HFFc6 (cell line): ENCODE measurements around the gene ABI3BP. TPM values are rescaled to one million over a fixed set of nuclear protein-coding genes. Genes with fewer than 3 reads are reported as not detected.
A peak's percentile ranks its signal among the peaks of the same experiment; 100 is the strongest.

Experiments
- DNase-seq: peaks from one replicate; pipeline ENCODE4 v3.0.0-alpha.2; 2018
- H3K27ac Mint-ChIP-seq: 2 replicates; pipeline ENCODE4 v1.8.0; 2020; ENCODE audit warnings: mild to moderate bottlenecking, mixed read lengths
- H3K27me3 Mint-ChIP-seq: 2 replicates; pipeline ENCODE4 v1.8.0; 2021; ENCODE audit warnings: mild to moderate bottlenecking, moderate library complexity, mixed read lengths; ENCODE audit not compliant: insufficient read depth
- H3K36me3 Mint-ChIP-seq: 2 replicates; pipeline ENCODE4 v1.8.0; 2021; ENCODE audit warnings: low read depth, mixed read lengths
- H3K4me1 Mint-ChIP-seq: 2 replicates; pipeline ENCODE4 v1.8.0; 2020; ENCODE audit warnings: low read depth, mixed read lengths
- H3K4me3 Mint-ChIP-seq: 2 replicates; pipeline ENCODE4 v1.8.0; 2020; ENCODE audit warnings: mild to moderate bottlenecking, moderate library complexity, mixed read lengths
- H3K9me3 Mint-ChIP-seq: 2 replicates; pipeline ENCODE4 v1.8.0; 2020; ENCODE audit warnings: mild to moderate bottlenecking, mixed read lengths
- total RNA-seq, 6 experiments: library from RNA; stranded (reverse); fragmentation: NEBNext Ultra II Directional; extraction: Animal tissue kit (Norgen Biotek cat#: 25700); gene quantifications; 2 replicates in 1 of 6; 3 replicates in 5 of 6; pipeline ENCODE4 v1.2.3, GENCODE V29; 2021
- TF ChIP-seq, protein P1 (sequence below): fragments of 200-600 bp; sonication (generic); IDR thresholded peaks from 2 replicates; pipeline ENCODE4 v1.5.0; 2021; ENCODE audit warnings: antibody characterized with exemption, mild to moderate bottlenecking

ABI3BP gene
- total RNA-seq, 6 experiments from 2014 or later, result 12.4 to 27.8 (median 24.6) TPM

- no peaks in the 10 kb centered on the region for H3K9me3 Mint-ChIP-seq
- no peaks in the 10 kb centered on the region for H3K27me3 Mint-ChIP-seq
- no peak for DNase-seq
- no peak overlapping the region for H3K4me3 Mint-ChIP-seq
- H3K27ac Mint-ChIP-seq, result no peak overlapping the region
- H3K36me3 Mint-ChIP-seq, result peaks cover 58% of the 10 kb centered on the region
- H3K4me1 Mint-ChIP-seq, result peaks cover 78% of the 10 kb centered on the region
- TF ChIP-seq, protein P1, sequence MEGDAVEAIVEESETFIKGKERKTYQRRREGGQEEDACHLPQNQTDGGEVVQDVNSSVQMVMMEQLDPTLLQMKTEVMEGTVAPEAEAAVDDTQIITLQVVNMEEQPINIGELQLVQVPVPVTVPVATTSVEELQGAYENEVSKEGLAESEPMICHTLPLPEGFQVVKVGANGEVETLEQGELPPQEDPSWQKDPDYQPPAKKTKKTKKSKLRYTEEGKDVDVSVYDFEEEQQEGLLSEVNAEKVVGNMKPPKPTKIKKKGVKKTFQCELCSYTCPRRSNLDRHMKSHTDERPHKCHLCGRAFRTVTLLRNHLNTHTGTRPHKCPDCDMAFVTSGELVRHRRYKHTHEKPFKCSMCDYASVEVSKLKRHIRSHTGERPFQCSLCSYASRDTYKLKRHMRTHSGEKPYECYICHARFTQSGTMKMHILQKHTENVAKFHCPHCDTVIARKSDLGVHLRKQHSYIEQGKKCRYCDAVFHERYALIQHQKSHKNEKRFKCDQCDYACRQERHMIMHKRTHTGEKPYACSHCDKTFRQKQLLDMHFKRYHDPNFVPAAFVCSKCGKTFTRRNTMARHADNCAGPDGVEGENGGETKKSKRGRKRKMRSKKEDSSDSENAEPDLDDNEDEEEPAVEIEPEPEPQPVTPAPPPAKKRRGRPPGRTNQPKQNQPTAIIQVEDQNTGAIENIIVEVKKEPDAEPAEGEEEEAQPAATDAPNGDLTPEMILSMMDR, result no peak
Measured at GRCh38 chr3:100715176-100715575, 278.0 kb downstream of the ABI3BP start.

GRCh38 chr3:100710261-100710968 is 282.8 kb downstream of the ABI3BP start:
- peak; percentile 70 for DNase-seq
- Mint-ChIP-seq H3K36me3 (peaks cover 41% of the 10 kb centered on the region), H3K27me3 (no peaks in the 10 kb centered on the region), H3K4me3 (peak overlapping the region; percentile 95), H3K27ac (peak overlapping the region; percentile 89), H3K4me1 (peaks cover 62% of the 10 kb centered on the region), H3K9me3 (no peaks in the 10 kb centered on the region; the same call in 1 of the 2 replicates)
- TF ChIP-seq, protein P1, result peak; percentile 58; the same call in 1 of the 2 replicates

- Mint-ChIP-seq H3K4me1 (peaks cover 56% of the 10 kb centered on the region), H3K27me3 (no peaks in the 10 kb centered on the region), H3K4me3 (peak overlapping the region; percentile 95), H3K27ac (peak overlapping the region; percentile 89), H3K36me3 (peaks cover 38% of the 10 kb centered on the region), H3K9me3 (no peaks in the 10 kb centered on the region; the same call in 1 of the 2 replicates)
- DNase-seq, result no peak
- TF ChIP-seq, protein P1, result no peak; the same call in 1 of the 2 replicates
Measured at GRCh38 chr3:100709842-100710260, 283.4 kb downstream of the ABI3BP start.

- TF ChIP-seq, protein P1, result no peak; the same call in 1 of the 2 replicates
- DNase-seq, result peak; percentile 99
- Mint-ChIP-seq H3K4me1 (peaks cover 55% of the 10 kb centered on the region), H3K27ac (peak within 1 kb of the TSS; percentile 89), H3K27me3 (no peaks in the 10 kb centered on the region), H3K36me3 (peaks cover 35% of the 10 kb centered on the region), H3K9me3 (no peaks in the 10 kb centered on the region; the same call in 1 of the 2 replicates), H3K4me3 (peak within 1 kb of the TSS; percentile 95)
Measured at GRCh38 chr3:100708989-100709841, 284.0 kb downstream of the ABI3BP start, which contains the start of gene TFG. Gene TFG (plus strand): TSS chr3:100709494. CDS start chr3:100713686, 4,192 bp downstream.

GRCh38 chr3:100708644-100708988 is 284.6 kb downstream of the ABI3BP start:
- Mint-ChIP-seq H3K4me3 (peak overlapping the region; percentile 95), H3K27me3 (no peaks in the 10 kb centered on the region), H3K27ac (peak overlapping the region; percentile 89), H3K9me3 (no peaks in the 10 kb centered on the region; the same call in 1 of the 2 replicates), H3K36me3 (peaks cover 29% of the 10 kb centered on the region), H3K4me1 (peaks cover 53% of the 10 kb centered on the region)
- TF ChIP-seq, protein P1, result no peak
- DNase-seq, result no peak
